ENCODE data around the gene PPP1R3G. TPM values are rescaled to one million over a fixed set of nuclear protein-coding genes. Genes with fewer than 3 reads are reported as not detected.

The PPP1R3G gene
- total and polyA plus RNA-seq, 2 of the 4 experiments (the other 2 are of a cell fraction): 0.10 to 0.18 TPM

- ChIA-PET CTCF (no interaction called here), POLR2A (ENCODE audit: unreplicated experiment) (no interaction called here)
- Histone ChIP-seq H2AK9ac (replicated peaks; ENCODE audit: low read depth, low read length, poor library complexity) (no peak overlapping the region), H3K27ac (ENCODE audit: insufficient read depth, low read length) (no peak overlapping the region), H4K5ac (ENCODE audit: low read depth, low read length) (no peak overlapping the region), H2BK5ac (ENCODE audit: low read depth, low read length, poor library complexity, severe bottlenecking) (no peak overlapping the region), H3K23ac (ENCODE audit: low read depth, low read length) (no peak overlapping the region), H4K20me1 (ENCODE audit: insufficient read depth, low read length) (peaks cover 16% of the 10 kb centered on the region; the same call in 1 of the 2 replicates), H3K79me1 (ENCODE audit: low read depth in 1 of 2, low read length in 2 of 2) (peaks cover 0 to 5% of the 10 kb centered on the region in 2 experiments; a peak in 1 of 4 replicates), H3K14ac (replicated peaks; ENCODE audit: low read depth, low read length) (no peak overlapping the region), H3K4ac (ENCODE audit: low read depth, low read length) (no peak overlapping the region), H3K27me3 (ENCODE audit: control insufficient read depth, insufficient read depth, low read length) (no peaks in the 10 kb centered on the region), H3K9me1 (ENCODE audit: insufficient read depth, low read length) (peaks cover 12% of the 10 kb centered on the region), H2BK20ac (ENCODE audit: low read depth, low read length) (no peak overlapping the region), H3K18ac (ENCODE audit: low read depth, low read length) (no peak overlapping the region), H2AK5ac (ENCODE audit: low read depth, low read length) (no peak overlapping the region), H3K36me3 (ENCODE audit: control insufficient read depth, insufficient read depth, low read length) (no peaks in the 10 kb centered on the region), H3K4me1 (ENCODE audit: control insufficient read depth, insufficient read depth, low read length) (peaks cover 13% of the 10 kb centered on the region), H4K91ac (ENCODE audit: insufficient read depth, low read depth, low read length) (no peak overlapping the region), H3K4me2 (ENCODE audit: low read depth, low read length) (no peak overlapping the region), H2BK120ac (ENCODE audit: low read depth, low read length) (no peak overlapping the region), H3K9me3 (ENCODE audit: control insufficient read depth, insufficient read depth, low read length) (no peaks in the 10 kb centered on the region; the same call in 1 of the 2 replicates), H3K9ac (ENCODE audit: low read depth, low read length) (no peak overlapping the region), H3K4me3 (ENCODE audit: insufficient read depth, low read depth, low read length) (no peak overlapping the region), H3K56ac (ENCODE audit: extremely low read depth, insufficient read depth, low read length) (no peak overlapping the region), H2BK15ac (ENCODE audit: low read depth, low read length) (no peak overlapping the region), H4K8ac (ENCODE audit: low read depth in 2 of 2, low read length in 2 of 2) (no peak overlapping the region), H2AFZ (replicated peaks; ENCODE audit: low read length, poor library complexity) (no peak overlapping the region)
- intact Hi-C loops (cut with micrococcal nuclease) (no loop called here), in situ Hi-C loops (cut with MboI; ENCODE audit: low sequenced_read_pairs) (no loop called here), dilution Hi-C loops (cut with HindIII; ENCODE audit: low sequenced_read_pairs, unreplicated experiment) (no loop called here)
- BruUV-seq (replicated peaks): no TSS peak
- 92% methylated on average over 4 of the region's 6 CpGs; no CpG with 5 or more reads in 1 of the 2 experiments for WGBS, 2 experiments (ENCODE audit: extremely low coverage in 2 of 2, insufficient read length in 1 of 2)
- no peak for TF ChIP-seq SMC3 (IDR thresholded peaks at IDR 0.05; ENCODE audit: low read depth, low read length)
- TF ChIP-seq, protein P1, sequence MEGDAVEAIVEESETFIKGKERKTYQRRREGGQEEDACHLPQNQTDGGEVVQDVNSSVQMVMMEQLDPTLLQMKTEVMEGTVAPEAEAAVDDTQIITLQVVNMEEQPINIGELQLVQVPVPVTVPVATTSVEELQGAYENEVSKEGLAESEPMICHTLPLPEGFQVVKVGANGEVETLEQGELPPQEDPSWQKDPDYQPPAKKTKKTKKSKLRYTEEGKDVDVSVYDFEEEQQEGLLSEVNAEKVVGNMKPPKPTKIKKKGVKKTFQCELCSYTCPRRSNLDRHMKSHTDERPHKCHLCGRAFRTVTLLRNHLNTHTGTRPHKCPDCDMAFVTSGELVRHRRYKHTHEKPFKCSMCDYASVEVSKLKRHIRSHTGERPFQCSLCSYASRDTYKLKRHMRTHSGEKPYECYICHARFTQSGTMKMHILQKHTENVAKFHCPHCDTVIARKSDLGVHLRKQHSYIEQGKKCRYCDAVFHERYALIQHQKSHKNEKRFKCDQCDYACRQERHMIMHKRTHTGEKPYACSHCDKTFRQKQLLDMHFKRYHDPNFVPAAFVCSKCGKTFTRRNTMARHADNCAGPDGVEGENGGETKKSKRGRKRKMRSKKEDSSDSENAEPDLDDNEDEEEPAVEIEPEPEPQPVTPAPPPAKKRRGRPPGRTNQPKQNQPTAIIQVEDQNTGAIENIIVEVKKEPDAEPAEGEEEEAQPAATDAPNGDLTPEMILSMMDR (conservative IDR thresholded peaks at IDR 0.05; ENCODE audit: low read depth, low read length): no peak
- TF ChIP-seq CEBPB (IDR thresholded peaks at IDR 0.05; ENCODE audit: low read depth, low read length): no peak
- no peak for TF ChIP-seq NFE2L2 (IDR thresholded peaks at IDR 0.05; ENCODE audit: low read depth, low read length)
- TF ChIP-seq POLR2A (IDR thresholded peaks at IDR 0.05; ENCODE audit: low read depth, low read length): no peak
- TF ChIP-seq BHLHE40 (IDR thresholded peaks at IDR 0.05; ENCODE audit: low read depth, low read length): no peak
- TF ChIP-seq USF2 (IDR thresholded peaks at IDR 0.05; ENCODE audit: low read depth, low read length): no peak
- TF ChIP-seq ELK1 (IDR thresholded peaks at IDR 0.05; ENCODE audit: borderline replicate concordance, low read depth, low read length): no peak
- TF ChIP-seq MAFK (IDR thresholded peaks at IDR 0.05; ENCODE audit: low read depth, low read length): no peak
- TF ChIP-seq CHD1 (IDR thresholded peaks at IDR 0.05; ENCODE audit: low read depth, low read length): no peak
- no peak for TF ChIP-seq MAZ (IDR thresholded peaks at IDR 0.05; ENCODE audit: borderline replicate concordance, low read depth, low read length)
- TF ChIP-seq RAD21 (IDR thresholded peaks at IDR 0.05; ENCODE audit: low read length): no peak
- TF ChIP-seq RCOR1 (IDR thresholded peaks at IDR 0.05; ENCODE audit: insufficient replicate concordance, low read length): no peak
- no peak for TF ChIP-seq MXI1 (IDR thresholded peaks at IDR 0.05; ENCODE audit: borderline replicate concordance, low read depth, low read length)
- no peak for TF ChIP-seq FOS (IDR thresholded peaks at IDR 0.05; ENCODE audit: low read depth, low read length)
- no peak for TF ChIP-seq RFX5 (IDR thresholded peaks at IDR 0.05; ENCODE audit: low read depth, low read length)
- DNase-seq: no peak
- ATAC-seq (ENCODE audit: low read depth): no peak
Observed at GRCh38 chr6:5121479-5121878, 36.3 kb downstream of the PPP1R3G start.

Data from IMR-90 (cell line).